Kidney (tissue), 14 donors: ENCODE data around the gene DCPS. TPM values are rescaled to one million over a fixed set of nuclear protein-coding genes. Genes with fewer than 3 reads are reported as not detected.

ENCODE experiments used
- DNase-seq, 5 donors: peaks; one replicate each; pipeline ENCODE4 v3.0.0-alpha.2; 2013 to 2020
- FAIRE-seq: peaks from 2 replicates; lab custom pipeline; 2012; peaks lifted over from hg19 to GRCh38; lab: Jason Lieb, UNC
- H3K27ac ChIP-seq, 2 donors: one replicate each; pipeline ENCODE4 v1.7.0; 2013; ENCODE audit warnings: low read depth in 2 of 2, low read length in 2 of 2, inconsistent platforms in 1 of 2
- H3K27me3 ChIP-seq: one replicate; pipeline ENCODE4 v1.7.1; 2013; ENCODE audit warnings: low read length, inconsistent platforms; ENCODE audit not compliant: control insufficient read depth, insufficient read depth
- H3K36me3 ChIP-seq, 3 donors: one replicate each; pipeline versions ENCODE4 v1.7.0 to v1.7.1; 2013; ENCODE audit warnings: low read length in 3 of 3, control low read depth in 1 of 3, inconsistent platforms in 1 of 3; ENCODE audit not compliant: insufficient read depth in 3 of 3, control insufficient read depth in 2 of 3
- H3K4me1 ChIP-seq, 3 donors: one replicate each; pipeline versions ENCODE4 v1.7.0 to v1.7.1; 2013; ENCODE audit warnings: low read length in 3 of 3, inconsistent platforms in 1 of 3, low read depth in 1 of 3; ENCODE audit not compliant: control insufficient read depth in 2 of 3, insufficient read depth in 2 of 3
- H3K4me3 ChIP-seq, 3 donors: one replicate each; pipeline versions ENCODE4 v1.7.0 to v1.8.1; 2013; ENCODE audit warnings: low read length in 3 of 3, control low read depth in 1 of 3, inconsistent platforms in 1 of 3
- H3K9ac ChIP-seq, 3 donors: one replicate each; pipeline versions ENCODE4 v1.7.0 to v1.7.1; 2013; ENCODE audit warnings: low read length in 3 of 3, control low read depth in 1 of 3, inconsistent platforms in 1 of 3
- H3K9me3 ChIP-seq, 3 donors: one replicate each; pipeline versions ENCODE4 v1.7.0 to v1.7.1; 2013; ENCODE audit warnings: low read length in 3 of 3, control low read depth in 1 of 3, inconsistent platforms in 1 of 3; ENCODE audit not compliant: control insufficient read depth in 2 of 3, insufficient read depth in 1 of 3
- intact Hi-C: fragments of 100-400 bp; cut with DNase I; formaldehyde crosslinking; loops from one replicate; pipeline ENCODE4 v1.11.1; 2022
- polyA plus RNA-seq: library from polyadenylated mRNA; stranded (reverse); fragments of 350-450 nt; fragmentation: Illumina TruSeq; extraction: RNeasy Lipid Tissue Mini Kit (QIAGEN cat#74804); gene quantifications from one replicate; pipeline ENCODE4 v1.2.3, GENCODE V29; 2014; ENCODE audit warnings: low read depth, low replicate concordance; ENCODE audit not compliant: insufficient read depth
- total RNA-seq: library from RNA; stranded (reverse); fragmentation: NEBNext Ultra II Directional; extraction: Animal tissue kit (Norgen Biotek cat#: 25700); gene quantifications from one replicate; pipeline ENCODE4 v1.2.1, GENCODE V29; 2021
- TF ChIP-seq, protein P1 (sequence below): IDR thresholded peaks from 3 replicates; pipeline ENCODE4 v1.5.1; 2012; ENCODE audit warnings: mild to moderate bottlenecking, moderate library complexity, borderline replicate concordance; ENCODE audit not compliant: insufficient read depth; ENCODE audit errors: extremely low read depth
- donor health status: control.
- donor health status: control.
- donor health status: control.
- donor health status: control.
- donor health status: control.
- donor health status: DM: yes; HTN: yes; CAD: no.
- donor health status: Normal renal cell carcinoma (clear cell type).

Gene DCPS
- total and polyA plus RNA-seq, 2 donors from 2014 or later, result 23.9 to 24.2 TPM

DNA sequence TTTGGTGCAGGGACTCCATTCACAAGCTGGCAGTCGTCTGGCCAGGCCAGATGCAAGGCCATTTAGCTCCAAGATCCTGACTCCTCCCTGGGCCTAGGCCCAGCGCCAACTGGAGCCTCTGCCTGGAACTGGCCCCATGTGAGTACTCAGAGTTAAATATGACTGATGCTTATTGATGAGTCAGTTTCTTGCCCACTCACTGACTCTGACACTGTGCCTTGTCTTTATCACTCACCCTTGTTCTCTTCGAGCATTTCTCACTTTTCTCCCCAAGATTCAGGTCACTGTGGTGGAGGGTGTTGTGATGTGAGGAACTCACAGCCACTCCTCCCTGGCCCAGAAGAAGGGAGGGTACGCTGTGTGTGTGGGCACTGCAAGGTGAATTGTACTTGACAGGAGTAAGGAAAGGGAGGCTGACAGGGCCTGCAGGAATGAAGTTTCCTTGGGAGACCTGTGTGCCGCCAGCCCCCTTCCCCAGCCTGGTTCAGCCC lies 28.4 kb downstream of the DCPS start:
- TF ChIP-seq, protein P1, sequence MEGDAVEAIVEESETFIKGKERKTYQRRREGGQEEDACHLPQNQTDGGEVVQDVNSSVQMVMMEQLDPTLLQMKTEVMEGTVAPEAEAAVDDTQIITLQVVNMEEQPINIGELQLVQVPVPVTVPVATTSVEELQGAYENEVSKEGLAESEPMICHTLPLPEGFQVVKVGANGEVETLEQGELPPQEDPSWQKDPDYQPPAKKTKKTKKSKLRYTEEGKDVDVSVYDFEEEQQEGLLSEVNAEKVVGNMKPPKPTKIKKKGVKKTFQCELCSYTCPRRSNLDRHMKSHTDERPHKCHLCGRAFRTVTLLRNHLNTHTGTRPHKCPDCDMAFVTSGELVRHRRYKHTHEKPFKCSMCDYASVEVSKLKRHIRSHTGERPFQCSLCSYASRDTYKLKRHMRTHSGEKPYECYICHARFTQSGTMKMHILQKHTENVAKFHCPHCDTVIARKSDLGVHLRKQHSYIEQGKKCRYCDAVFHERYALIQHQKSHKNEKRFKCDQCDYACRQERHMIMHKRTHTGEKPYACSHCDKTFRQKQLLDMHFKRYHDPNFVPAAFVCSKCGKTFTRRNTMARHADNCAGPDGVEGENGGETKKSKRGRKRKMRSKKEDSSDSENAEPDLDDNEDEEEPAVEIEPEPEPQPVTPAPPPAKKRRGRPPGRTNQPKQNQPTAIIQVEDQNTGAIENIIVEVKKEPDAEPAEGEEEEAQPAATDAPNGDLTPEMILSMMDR, result no peak
- peaks cover 0 to 44% (median 9%) of the 10 kb centered on the region in 3 donors for H3K4me1 ChIP-seq
- H3K4me3 ChIP-seq, result no peak overlapping the region
- H3K36me3 ChIP-seq, result no peaks in the 10 kb centered on the region
- H3K27ac ChIP-seq, result peak overlapping the region in 1 of 2 donors; percentile 32
- FAIRE-seq (no peak), DNase-seq (peak in 1 of 5 donors; percentile 83)
- no peaks in the 10 kb centered on the region for H3K27me3 ChIP-seq
- H3K9me3 ChIP-seq, result no peaks in the 10 kb centered on the region
- intact Hi-C loops, result no loop called here
- H3K9ac ChIP-seq, result no peak overlapping the region

DNA sequence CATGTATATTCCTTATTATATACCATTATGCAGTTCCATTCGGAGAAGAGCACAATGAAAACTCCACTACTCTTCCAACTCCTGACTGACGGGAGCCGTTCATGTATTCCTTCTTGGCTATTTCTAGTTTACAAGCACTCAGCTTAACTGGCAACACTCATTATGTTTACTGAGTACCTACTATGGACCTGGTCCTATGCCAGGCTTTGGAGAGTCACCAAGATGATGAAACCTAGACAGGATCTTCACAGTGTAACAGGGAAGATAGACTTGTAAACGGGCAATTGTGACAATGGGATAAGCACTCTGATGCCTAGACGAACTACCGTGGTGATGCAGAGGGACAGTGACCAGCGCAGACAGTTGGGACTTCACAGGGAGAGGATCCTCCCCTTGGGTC lies 29.3 kb downstream of the DCPS start:
- FAIRE-seq, result no peak
- no peaks in the 10 kb centered on the region for H3K9me3 ChIP-seq
- no peak overlapping the region for H3K4me3 ChIP-seq
- intact Hi-C loops, result no loop called here
- DNase-seq, result no peak
- H3K27ac ChIP-seq, result no peak overlapping the region
- TF ChIP-seq, protein P1, result no peak
- peaks cover 0 to 39% (median 9%) of the 10 kb centered on the region in 3 donors for H3K4me1 ChIP-seq
- no peaks in the 10 kb centered on the region for H3K27me3 ChIP-seq
- H3K36me3 ChIP-seq, result no peaks in the 10 kb centered on the region
- no peak overlapping the region for H3K9ac ChIP-seq

DNA sequence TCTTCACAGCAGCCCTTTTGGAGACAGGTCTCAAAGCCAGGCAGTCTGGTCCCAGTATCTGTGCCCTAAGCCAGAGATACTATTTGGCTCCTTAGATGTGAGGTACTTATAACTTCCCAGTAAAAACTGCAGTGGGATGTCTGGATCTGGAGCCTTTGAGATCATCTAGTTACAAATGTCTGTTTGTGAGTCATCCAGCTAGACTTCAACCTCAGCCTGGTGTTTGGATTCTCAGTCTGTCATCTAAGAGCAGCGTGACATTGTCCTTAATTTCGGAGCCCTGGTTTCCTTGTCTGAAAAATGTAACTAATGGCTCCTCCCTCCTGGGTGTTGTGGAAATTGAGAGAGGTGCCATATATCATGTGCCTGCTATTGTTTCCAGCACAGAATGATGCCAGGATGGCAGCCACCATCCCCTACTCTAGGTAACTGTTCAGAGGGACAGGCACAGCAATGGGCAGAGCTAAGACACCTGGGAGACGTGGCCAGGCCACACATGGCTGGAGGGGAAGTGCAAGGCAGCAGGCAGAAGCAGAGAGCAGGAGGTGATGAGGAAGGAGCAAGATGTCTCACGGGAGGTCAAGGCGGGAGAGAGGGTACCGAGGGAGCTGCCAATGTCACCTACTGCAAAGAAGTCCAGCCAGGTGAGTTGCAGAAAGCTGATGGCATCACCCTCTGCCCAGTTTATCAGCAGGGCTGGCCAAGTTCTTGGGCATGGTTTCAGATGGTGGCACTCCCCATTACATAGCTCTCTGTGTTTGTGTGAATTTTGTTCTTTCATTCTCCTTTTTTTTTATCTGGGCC lies 31.0 kb downstream of the DCPS start:
- Histone ChIP-seq H3K9ac (no peak overlapping the region), H3K9me3 (no peaks in the 10 kb centered on the region), H3K36me3 (no peaks in the 10 kb centered on the region), H3K4me3 (no peak overlapping the region), H3K27ac (peak overlapping the region in 1 of 2 donors; percentile 48), H3K4me1 (peaks cover 0 to 42% (median 5%) of the 10 kb centered on the region in 3 donors), H3K27me3 (no peaks in the 10 kb centered on the region)
- DNase-seq (peak in 1 of 5 donors; percentile 64), FAIRE-seq (no peak)
- intact Hi-C loops, result no loop called here
- TF ChIP-seq, protein P1, result no peak
